ENCODE measurements around the gene AMHR2.
"Not testable (repeated sequence)": the region's sequence is repeated elsewhere in the genome, so short reads cannot be mapped to it uniquely, and the experiment has no call there.

Gene AMHR2

GRCh38 chr12:53423597-53423996, at the start of gene AMHR2:
AMHR2 (plus strand) TSS chr12:53423855; CDS start chr12:53423935, 80 bp downstream.
- no peak for DNase-seq (ENCODE audit: low spot score)

GRCh38 chr12:53374277-53374676, 49.4 kb upstream of the AMHR2 start:
- DNase-seq (ENCODE audit: low spot score), result not testable (repeated sequence)

- DNase-seq (ENCODE audit: low spot score), result no peak
These were observed 46.9 kb upstream of the AMHR2 start for GRCh38 chr12:53376747-53377146.

- no peak for DNase-seq (ENCODE audit: low spot score)
These were observed 45.4 kb upstream of the AMHR2 start for GRCh38 chr12:53378222-53378621.

- DNase-seq (ENCODE audit: low spot score), result no peak
These were observed 44.8 kb upstream of the AMHR2 start for GRCh38 chr12:53378724-53379388.

- peak; percentile 100 for DNase-seq (ENCODE audit: low spot score)
These were observed 44.1 kb upstream of the AMHR2 start for GRCh38 chr12:53379389-53380103.

- peak; percentile 88 for DNase-seq (ENCODE audit: low spot score)
These were observed 43.4 kb upstream of the AMHR2 start, which contains the start of gene SP1 for GRCh38 chr12:53380104-53380793. SP1 (plus strand) TSS chr12:53380176; CDS start chr12:53380292, 116 bp downstream.

GRCh38 chr12:53380794-53381730, 42.6 kb upstream of the AMHR2 start:
- DNase-seq (ENCODE audit: low spot score), result peak; percentile 20

- DNase-seq (ENCODE audit: low spot score), result peak; percentile 68
These were observed 41.7 kb upstream of the AMHR2 start for GRCh38 chr12:53381731-53382630.

GRCh38 chr12:53383258-53383657, 40.4 kb upstream of the AMHR2 start:
- DNase-seq (ENCODE audit: low spot score), result no peak

- DNase-seq (ENCODE audit: low spot score), result not testable (repeated sequence)
These were observed 37.3 kb upstream of the AMHR2 start for GRCh38 chr12:53386381-53386780.

- DNase-seq (ENCODE audit: low spot score), result no peak
These were observed 34.7 kb upstream of the AMHR2 start for GRCh38 chr12:53388932-53389331.

- DNase-seq (ENCODE audit: low spot score), result no peak
These were observed 34.0 kb upstream of the AMHR2 start for GRCh38 chr12:53389702-53390101.

- no peak for DNase-seq (ENCODE audit: low spot score)
These were observed 31.9 kb upstream of the AMHR2 start for GRCh38 chr12:53391724-53392123.

- no peak for DNase-seq (ENCODE audit: low spot score)
These were observed 23.8 kb upstream of the AMHR2 start for GRCh38 chr12:53399896-53400295.

- not testable (repeated sequence) for DNase-seq (ENCODE audit: low spot score)
These were observed 21.3 kb upstream of the AMHR2 start for GRCh38 chr12:53402351-53402750.

GRCh38 chr12:53402871-53403270, 20.8 kb upstream of the AMHR2 start:
- DNase-seq (ENCODE audit: low spot score), result no peak

- DNase-seq (ENCODE audit: low spot score), result no peak
These were observed 12.7 kb upstream of the AMHR2 start for GRCh38 chr12:53410951-53411350.

GRCh38 chr12:53413485-53414204, 10.0 kb upstream of the AMHR2 start:
- DNase-seq (ENCODE audit: low spot score), result no peak
